PC-9 (cell line): ENCODE measurements around the gene CCNDBP1. TPM values are rescaled to one million over a fixed set of nuclear protein-coding genes. Genes with fewer than 3 reads are reported as not detected.

ENCODE experiments used
- BruUV-seq: library from RNA; stranded (reverse); fragments of 400-500 nt; replicated peaks from 2 replicates; lab custom pipeline; 2021; lab: Mats Ljungman, UMichigan
- CTCF ChIA-PET: fragments of 300-600 bp; sonication (Branson Sonifier 250); formaldehyde crosslinking; loops from one replicate; lab custom pipeline; 2022; ENCODE audit warnings: antibody characterized with exemption; lab: Charles Lee
- POLR2A ChIA-PET: fragments of 300-600 bp; sonication (Branson Sonifier 250); formaldehyde crosslinking; loops from one replicate; lab custom pipeline; 2022; ENCODE audit warnings: antibody characterized with exemption; ENCODE audit not compliant: unreplicated experiment; lab: Charles Lee
- DNase-seq, 2 experiments: peaks; one replicate each; pipeline versions ENCODE4 v3.0.0 to v3.0.0-alpha.2; 2015 to 2022; ENCODE audit warnings: mixed read lengths in 1 of 2
- H2AFZ ChIP-seq: fragments of 200-600 bp; sonication (generic); 2 replicates; pipeline ENCODE4 v1.8.1; 2017; ENCODE audit warnings: antibody characterized with exemption
- H3F3A ChIP-seq: fragments of 200-600 bp; sonication (generic); 2 replicates; pipeline ENCODE4 v1.8.1; 2017; ENCODE audit warnings: antibody characterized with exemption, mild to moderate bottlenecking, low read depth; ENCODE audit not compliant: insufficient read depth
- H3K27ac ChIP-seq: fragments of 200-600 bp; sonication (generic); 2 replicates; pipeline ENCODE4 v1.6.1; 2016; ENCODE audit warnings: mixed run types
- H3K27me3 ChIP-seq: fragments of 200-600 bp; sonication (generic); 2 replicates; pipeline ENCODE4 v1.6.1; 2016; ENCODE audit warnings: low read depth, mixed run types; ENCODE audit not compliant: insufficient read depth
- H3K36me3 ChIP-seq: fragments of 200-600 bp; sonication (generic); 2 replicates; pipeline ENCODE4 v1.6.1; 2016; ENCODE audit warnings: low read depth, mixed run types
- H3K4me1 ChIP-seq: fragments of 200-600 bp; sonication (generic); replicated peaks from 2 replicates; pipeline ENCODE4 v1.6.1; 2016; ENCODE audit warnings: mixed run types; ENCODE audit not compliant: insufficient read depth
- H3K4me2 ChIP-seq: fragments of 200-600 bp; sonication (generic); 2 replicates; pipeline ENCODE4 v1.6.1; 2017; ENCODE audit warnings: mixed run types
- H3K4me3 ChIP-seq: fragments of 200-600 bp; sonication (generic); 2 replicates; pipeline ENCODE4 v1.6.1; 2016; ENCODE audit warnings: mixed run types
- H3K79me2 ChIP-seq: fragments of 200-600 bp; sonication (generic); 2 replicates; pipeline ENCODE4 v1.6.1; 2017; ENCODE audit warnings: low read depth, mixed run types
- H3K9me2 ChIP-seq: fragments of 200-600 bp; sonication (generic); 2 replicates; pipeline ENCODE4 v1.8.1; 2017; ENCODE audit warnings: mild to moderate bottlenecking; ENCODE audit not compliant: insufficient read depth
- H3K9me3 ChIP-seq: fragments of 200-600 bp; sonication (generic); 2 replicates; pipeline ENCODE4 v1.8.1; 2016; ENCODE audit warnings: low read depth; ENCODE audit not compliant: insufficient read depth
- H4K20me1 ChIP-seq: fragments of 200-600 bp; sonication (generic); 2 replicates; pipeline ENCODE4 v1.8.1; 2017; ENCODE audit not compliant: insufficient read depth
- CTCF ChIP-seq: fragments of 200-600 bp; sonication (generic); conservative IDR thresholded peaks from 2 replicates; pipeline ENCODE4 v1.6.1; 2017; ENCODE audit warnings: mixed run types, antibody characterized with exemption, mild to moderate bottlenecking, moderate library complexity
- EZH2 ChIP-seq: fragments of 200-600 bp; sonication (generic); IDR thresholded peaks from 2 replicates; pipeline ENCODE4 v1.8.0; 2017; ENCODE audit warnings: antibody characterized with exemption, low read depth
- intact Hi-C: fragments of 100-400 bp; cut with micrococcal nuclease; formaldehyde crosslinking; loops from one replicate; pipeline ENCODE4 v1.10.0; 2022; ENCODE audit not compliant: unreplicated experiment
- total RNA-seq: library from RNA; stranded (reverse); gene quantifications from 2 replicates; pipeline ENCODE4 v1.2.3, GENCODE V29; 2021

Gene CCNDBP1
- total RNA-seq, 1 experiment from 2014 or later: 44.0 TPM

GRCh38 chr15:43146184-43146583 lies 39.0 kb upstream of the CCNDBP1 start:
- peaks cover 10% of the 10 kb centered on the region; the same call in 1 of the 2 replicates for H3F3A ChIP-seq
- H3K36me3 ChIP-seq: no peaks in the 10 kb centered on the region
- H3K9me3 ChIP-seq: no peaks in the 10 kb centered on the region
- H2AFZ ChIP-seq: no peak overlapping the region
- H3K9me2 ChIP-seq: no peaks in the 10 kb centered on the region
- no TSS peak for BruUV-seq
- no peak overlapping the region for H3K4me3 ChIP-seq
- intact Hi-C loops: no loop called here
- H3K4me1 ChIP-seq: peaks cover 4% of the 10 kb centered on the region; the same call in 1 of the 2 replicates
- no peak overlapping the region for H3K4me2 ChIP-seq
- no peak for DNase-seq
- ChIA-PET POLR2A (no interaction called here), CTCF (no interaction called here)
- H3K79me2 ChIP-seq: no peaks in the 10 kb centered on the region
- no peak overlapping the region for H3K27ac ChIP-seq
- no peak for TF ChIP-seq CTCF
- TF ChIP-seq EZH2: no peak
- H4K20me1 ChIP-seq: no peaks in the 10 kb centered on the region
- no peaks in the 10 kb centered on the region for H3K27me3 ChIP-seq

DNA sequence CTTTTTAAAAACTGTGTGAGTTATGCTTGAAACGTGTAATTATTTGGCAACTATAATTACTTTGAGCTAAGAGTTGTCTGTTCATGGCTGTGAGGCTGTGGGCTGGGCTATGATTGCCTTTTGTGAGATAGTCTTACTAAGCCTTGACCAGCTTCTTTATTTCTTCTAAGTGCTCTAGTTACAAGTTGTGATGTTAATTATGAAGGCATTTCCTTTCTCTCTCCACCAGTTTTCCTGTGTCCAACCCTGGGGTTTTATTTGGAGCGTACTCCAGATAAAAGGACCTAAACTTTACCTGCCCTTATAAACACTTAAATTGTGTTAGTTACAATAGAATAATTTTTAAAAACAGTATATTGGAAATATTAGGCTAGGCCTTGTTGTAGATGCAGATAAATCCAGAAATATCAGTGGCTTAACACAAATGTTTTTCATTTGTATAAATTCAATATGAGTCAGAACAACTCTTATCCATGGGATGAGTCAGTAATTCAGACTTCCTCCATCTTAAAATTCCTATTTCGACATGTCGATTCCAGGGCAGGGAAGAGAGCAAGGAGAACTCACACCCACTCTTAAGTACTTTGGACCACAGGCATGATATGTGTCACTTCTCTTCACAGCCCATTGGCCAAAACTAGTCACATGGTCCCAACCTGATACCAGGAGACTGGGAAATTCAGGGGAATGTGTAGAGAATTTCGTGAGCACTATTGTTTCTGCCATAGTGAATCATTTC lies 34.8 kb upstream of the CCNDBP1 start:
- ChIA-PET CTCF (no interaction called here), POLR2A (no interaction called here)
- H3K36me3 ChIP-seq: peaks cover 7% of the 10 kb centered on the region; the same call in 1 of the 2 replicates
- no peaks in the 10 kb centered on the region for H3K79me2 ChIP-seq
- TF ChIP-seq CTCF (no peak), EZH2 (no peak)
- no peaks in the 10 kb centered on the region for H4K20me1 ChIP-seq
- H2AFZ ChIP-seq: no peak overlapping the region
- H3K4me3 ChIP-seq: no peak overlapping the region
- DNase-seq: peak; percentile 33 to 79
- H3K9me2 ChIP-seq: no peaks in the 10 kb centered on the region
- H3K27me3 ChIP-seq: no peaks in the 10 kb centered on the region
- intact Hi-C loops: no loop called here
- H3K27ac ChIP-seq: peak overlapping the region; percentile 63
- no peaks in the 10 kb centered on the region for H3K9me3 ChIP-seq
- H3K4me1 ChIP-seq: peaks cover 4% of the 10 kb centered on the region; the same call in 1 of the 2 replicates
- peaks cover 10% of the 10 kb centered on the region; the same call in 1 of the 2 replicates for H3F3A ChIP-seq
- no TSS peak for BruUV-seq
- H3K4me2 ChIP-seq: no peak overlapping the region

DNA sequence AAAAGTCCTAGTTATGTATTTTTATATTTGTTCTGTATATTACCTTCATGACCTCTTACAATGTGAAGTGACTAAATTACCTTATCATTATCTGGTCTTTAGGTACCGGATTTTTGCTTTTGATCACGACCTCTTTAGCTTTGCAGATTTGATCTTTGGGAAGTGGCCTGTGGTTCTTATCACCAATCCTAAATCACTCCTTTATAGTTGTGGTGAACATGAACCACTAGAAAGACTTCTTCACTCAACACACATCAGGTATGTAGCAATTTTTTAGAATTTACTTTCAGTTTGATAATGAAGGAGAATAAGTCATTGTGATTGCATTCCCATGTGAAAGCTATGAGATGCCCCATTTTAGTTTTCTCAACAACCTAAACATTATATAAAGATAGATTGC lies 33.5 kb upstream of the CCNDBP1 start:
- TF ChIP-seq EZH2 (no peak), CTCF (no peak)
- intact Hi-C loops: no loop called here
- Histone ChIP-seq H3K79me2 (no peaks in the 10 kb centered on the region), H3K36me3 (peaks cover 7% of the 10 kb centered on the region; the same call in 1 of the 2 replicates), H2AFZ (no peak overlapping the region), H3K4me2 (no peak overlapping the region), H3K27ac (no peak overlapping the region), H3K27me3 (no peaks in the 10 kb centered on the region), H3K4me3 (no peak overlapping the region), H3K4me1 (peaks cover 4% of the 10 kb centered on the region; the same call in 1 of the 2 replicates), H4K20me1 (no peaks in the 10 kb centered on the region), H3K9me3 (no peaks in the 10 kb centered on the region), H3F3A (peaks cover 10% of the 10 kb centered on the region; the same call in 1 of the 2 replicates), H3K9me2 (no peaks in the 10 kb centered on the region)
- no TSS peak for BruUV-seq
- no peak for DNase-seq
- POLR2A ChIA-PET: no interaction called here
- CTCF ChIA-PET: no interaction called here
